HG02981 (cell line): Measurements from ENCODE around the gene CAMTA1.

Source experiments
- ATAC-seq: cut with Tn5 transposase; IDR thresholded peaks from one replicate; pipeline ENCODE4 v1.9.1; 2021; ENCODE audit warnings: mild to moderate bottlenecking, moderate library complexity; ENCODE audit not compliant: unreplicated experiment

Gene CAMTA1

DNA sequence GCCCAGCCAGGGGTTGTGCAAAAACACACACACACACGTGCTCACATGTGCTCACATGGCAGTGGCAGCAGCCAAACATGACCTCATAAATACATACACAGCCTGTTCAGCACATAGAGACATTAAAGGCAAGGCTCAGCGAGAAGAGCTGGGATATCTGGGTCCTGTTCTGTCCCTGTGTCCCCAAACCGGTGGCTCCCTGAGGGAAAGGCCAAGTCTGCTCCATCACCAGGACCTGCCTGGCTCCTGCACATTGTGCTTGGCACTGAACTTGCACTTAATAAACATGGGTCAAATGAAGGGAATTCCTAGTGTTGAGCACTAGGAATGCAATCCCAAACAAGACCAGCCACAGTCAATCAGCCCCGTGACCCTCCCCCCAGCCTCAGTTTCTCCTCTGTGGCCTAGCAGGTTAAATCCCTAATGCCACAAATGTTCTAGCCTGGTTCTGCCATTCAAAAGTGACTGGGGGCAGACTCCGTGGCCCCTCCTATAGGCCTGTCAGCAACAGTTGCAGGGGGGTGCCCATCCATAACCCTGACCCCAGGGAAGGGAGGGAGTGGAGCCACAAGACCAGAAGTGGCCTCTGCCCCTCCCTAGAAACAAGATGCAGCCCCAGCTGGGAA lies 825.0 kb downstream of the CAMTA1 start:
- ATAC-seq = no peak

DNA sequence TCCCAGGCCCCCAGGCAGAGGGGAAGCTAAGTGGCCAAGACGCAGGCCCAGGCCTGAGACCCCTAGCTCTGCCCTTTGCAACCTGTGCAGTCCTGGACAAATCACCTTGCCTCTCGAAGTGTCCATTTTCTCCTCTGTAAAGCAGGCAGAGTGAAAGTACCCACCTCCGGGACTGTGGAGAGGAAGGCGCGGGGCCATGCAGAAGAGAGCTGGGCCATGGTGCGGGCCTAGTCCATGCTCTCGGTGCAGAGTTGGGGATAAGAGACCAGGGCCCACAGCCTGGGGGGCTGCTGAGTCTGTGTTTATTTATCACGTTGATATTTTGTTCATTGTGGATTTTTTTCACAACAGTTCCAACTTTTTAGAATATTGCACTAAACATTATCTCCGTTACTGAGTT lies 825.7 kb downstream of the CAMTA1 start:
- no peak for ATAC-seq

- no peak for ATAC-seq
Observed at GRCh38 chr1:7611421-7612010, 826.3 kb downstream of the CAMTA1 start.

DNA sequence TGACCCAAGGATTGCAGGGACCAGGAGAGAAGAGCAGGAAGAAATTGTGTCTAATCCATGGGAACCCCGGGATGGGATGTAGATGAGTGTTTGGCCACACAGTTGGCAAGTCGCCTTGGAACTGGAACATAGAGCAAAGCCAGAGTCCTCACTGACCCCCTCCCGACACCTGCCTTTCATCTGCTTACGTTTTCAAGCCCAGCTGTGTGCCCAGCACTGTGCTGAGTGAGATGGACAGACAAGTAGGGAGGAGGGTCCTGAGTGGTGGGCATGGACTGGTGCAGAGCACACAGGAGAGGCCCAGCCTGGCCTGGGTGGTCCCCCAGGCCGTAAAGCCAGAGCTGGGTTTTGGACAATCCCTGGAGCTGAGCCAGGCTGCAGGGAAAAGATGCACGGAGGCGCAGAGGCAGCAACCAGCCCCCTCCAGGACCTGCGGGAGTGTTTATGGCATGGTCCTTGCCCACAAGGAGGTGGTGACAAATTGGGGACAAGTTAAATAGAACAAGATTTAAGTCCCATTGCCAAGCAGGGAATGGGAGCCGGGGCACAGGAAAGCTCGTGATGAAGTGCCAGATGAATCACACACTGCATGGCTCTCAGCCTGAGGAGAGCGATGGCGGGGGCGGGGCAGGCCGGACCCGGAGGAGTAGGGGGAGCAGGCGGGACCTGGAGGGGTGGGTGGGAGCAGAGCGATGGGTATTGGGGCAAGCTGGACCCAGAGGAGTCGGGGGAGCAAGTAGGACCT lies 828.0 kb downstream of the CAMTA1 start:
- no peak for ATAC-seq

DNA sequence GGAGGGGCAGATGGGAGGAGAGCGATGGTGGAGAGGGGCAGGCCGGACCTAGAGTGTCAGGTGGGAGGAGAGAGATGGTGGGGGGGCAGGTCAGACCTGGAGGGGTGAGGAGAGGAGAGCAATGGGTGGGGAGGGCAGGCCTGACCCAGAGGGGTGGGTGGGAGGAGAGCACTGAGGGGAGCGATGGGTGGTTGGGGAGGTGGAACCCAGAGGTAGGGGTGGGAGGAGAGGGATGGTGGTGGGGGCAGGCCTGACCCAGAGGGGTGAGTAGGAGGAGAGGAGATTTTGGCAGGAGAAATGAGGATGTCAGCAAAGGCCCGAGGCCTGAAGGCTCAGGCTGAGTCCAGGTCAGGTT lies 828.6 kb downstream of the CAMTA1 start:
- no peak for ATAC-seq

GRCh38 chr1:7614576-7615074 lies 829.4 kb downstream of the CAMTA1 start:
- no peak for ATAC-seq

DNA sequence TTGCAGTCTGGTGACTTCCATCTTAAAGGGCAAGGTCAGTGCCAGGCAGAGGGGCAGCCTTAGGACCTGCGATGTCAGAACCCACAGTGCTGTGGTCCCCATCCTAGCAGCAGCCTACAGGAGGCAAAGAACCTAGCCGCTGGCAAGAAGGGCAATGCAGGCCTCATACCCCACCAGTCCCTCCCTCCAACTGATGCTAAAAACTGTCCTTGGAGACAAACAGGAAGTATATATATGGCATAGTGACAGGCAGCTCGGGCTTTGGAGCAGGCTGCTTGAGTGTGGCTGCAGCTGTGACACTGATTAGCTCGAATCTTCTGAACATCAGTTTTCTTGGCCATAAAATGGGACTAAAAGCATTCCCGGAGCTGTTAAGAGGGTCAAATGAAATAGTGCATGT lies 829.9 kb downstream of the CAMTA1 start:
- ATAC-seq = no peak

DNA sequence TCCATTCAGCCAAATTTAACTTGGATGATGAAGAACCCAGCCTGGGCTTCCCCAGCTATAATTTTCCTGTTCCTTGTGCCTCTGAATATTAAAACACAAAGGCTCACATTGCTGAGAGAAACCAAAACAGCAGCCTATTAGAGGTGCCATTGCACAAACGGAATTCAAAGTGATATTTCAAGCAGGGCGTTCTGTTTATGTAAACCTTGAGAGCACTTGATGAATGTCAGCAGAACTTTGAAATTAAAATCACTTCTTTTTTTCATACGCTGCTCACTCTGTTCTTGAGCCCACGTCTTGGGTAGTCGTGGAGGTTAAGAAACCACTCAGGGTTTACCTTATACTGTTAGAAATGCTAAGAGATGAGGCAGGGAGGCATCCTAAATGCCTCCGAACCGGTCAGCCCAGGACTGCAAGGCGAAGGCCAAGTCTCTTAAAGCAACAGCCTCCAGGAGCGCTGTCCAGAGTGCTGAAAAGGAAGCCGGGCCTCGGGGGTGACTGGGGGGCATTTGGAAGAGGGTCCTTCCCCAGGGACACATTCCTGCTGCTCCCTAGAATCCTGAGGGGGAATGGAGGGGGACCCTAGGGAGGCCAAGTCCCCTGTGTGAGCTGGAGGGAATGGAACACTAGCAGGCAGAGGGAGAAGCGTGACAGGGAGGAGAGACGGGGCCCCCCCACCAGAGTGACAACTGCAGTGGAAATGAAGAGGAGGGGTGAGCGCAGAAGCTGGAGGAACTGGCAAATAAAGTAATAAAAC lies 831.0 kb downstream of the CAMTA1 start:
- ATAC-seq = no peak

- ATAC-seq = no peak
Observed at GRCh38 chr1:7616953-7617352, 831.7 kb downstream of the CAMTA1 start.

DNA sequence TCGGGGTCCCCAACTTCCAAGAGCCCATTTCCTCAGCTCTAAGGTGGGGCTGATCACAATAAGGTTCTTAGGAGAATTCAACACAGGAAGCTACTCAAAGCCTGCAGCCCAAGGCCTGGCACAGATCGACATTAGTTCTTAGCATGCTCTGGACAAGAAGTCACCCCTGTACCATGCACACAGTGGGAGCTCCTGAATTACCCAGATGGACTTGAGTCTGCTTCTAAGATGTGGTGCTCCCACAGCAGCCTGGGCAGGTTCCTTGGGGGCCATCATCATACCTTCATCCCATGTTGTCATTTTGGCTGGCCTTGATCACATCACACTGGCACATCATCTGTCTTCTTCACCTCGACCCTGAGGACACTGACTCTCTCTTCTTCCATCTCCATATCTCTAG lies 832.6 kb downstream of the CAMTA1 start:
- ATAC-seq = no peak

DNA sequence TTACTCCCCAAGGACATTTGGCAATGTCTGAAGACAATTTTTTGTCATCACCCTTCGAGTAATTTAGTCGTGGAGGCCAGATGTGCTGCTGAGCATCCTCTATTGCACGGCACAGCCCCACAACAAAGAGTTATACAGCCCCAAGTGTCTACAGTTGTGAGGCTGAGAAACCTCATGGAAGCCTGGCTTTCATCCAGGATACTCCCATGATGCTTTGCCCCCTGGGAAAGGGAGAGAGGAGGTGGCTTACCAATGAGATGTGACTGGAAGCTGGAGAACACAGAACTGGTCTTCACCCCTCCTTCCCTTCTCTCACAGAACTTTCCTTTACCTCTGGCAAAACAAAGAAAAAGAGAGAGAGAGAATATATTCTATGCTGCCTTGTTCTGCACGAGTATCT lies 834.9 kb downstream of the CAMTA1 start:
- no peak for ATAC-seq

DNA sequence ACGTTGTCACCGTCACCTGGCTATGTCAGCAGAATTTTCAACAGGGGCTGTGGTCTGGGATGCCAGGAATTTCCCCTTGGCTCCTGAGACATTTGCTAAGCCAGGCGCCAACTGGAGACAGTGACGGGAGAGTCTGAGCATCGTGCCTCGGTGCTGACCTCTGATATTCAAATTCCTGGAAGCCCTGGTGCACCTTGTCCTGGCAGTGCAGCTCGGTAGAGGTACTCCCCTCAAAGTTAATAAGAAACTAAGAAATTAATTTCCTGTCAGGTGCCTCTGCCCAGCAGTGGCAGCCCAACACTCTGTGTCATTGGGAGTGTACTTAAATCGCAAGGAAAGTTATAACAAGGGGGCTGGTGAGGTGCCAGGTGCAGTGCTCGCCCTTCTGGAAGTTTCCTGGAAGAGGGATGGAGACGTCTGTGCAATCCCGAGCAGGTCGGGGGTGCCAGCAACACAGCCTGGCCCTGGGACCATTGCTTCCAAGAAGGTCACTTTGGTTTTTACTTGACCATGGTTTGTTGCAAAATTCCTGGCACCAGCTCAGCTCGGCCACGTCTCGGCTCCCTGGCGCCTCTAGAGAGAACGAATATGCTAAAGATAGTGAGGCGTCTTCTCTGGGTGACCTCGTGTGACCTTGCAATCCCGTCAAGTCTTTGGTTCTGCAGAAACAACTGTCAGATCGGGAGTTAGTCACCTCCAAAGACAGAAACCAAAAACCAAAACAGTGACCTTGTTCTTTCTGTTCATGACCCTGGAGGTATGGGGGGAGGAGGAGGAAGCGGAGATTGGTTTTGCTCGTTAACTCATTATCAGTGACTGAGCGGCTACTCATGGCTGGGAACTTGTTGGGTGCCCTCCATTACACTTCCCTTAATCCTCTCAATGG lies 836.3 kb downstream of the CAMTA1 start:
- ATAC-seq = no peak

GRCh38 chr1:7623842-7624241 lies 838.6 kb downstream of the CAMTA1 start:
- no peak for ATAC-seq

DNA sequence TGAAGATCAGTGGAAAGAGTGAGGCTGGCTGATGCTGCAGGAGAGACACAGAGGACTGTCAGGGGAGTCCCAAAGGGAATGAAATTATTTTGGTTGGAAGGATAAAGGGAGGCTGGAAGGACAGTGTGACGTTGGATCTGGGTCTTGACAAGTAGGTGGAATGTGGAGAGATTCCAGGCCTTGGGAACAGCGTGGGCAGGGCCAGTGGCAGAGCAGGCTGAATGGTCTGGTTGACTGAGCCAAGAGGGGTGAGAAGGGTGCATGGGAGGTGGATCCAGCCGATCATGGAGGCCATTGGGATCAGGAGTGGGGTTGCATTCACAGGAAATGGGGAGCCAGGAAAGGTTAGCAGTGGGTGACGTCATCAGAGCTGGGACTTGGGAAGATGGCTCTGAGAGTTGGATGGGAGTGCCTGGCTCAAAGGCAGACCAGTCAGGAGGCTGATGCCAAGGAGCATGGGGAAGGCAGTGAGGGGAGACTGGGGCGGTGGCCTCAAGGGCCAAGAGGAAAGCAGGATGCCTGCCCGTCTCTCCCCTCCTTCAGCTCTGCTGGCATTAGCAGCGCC lies 839.6 kb downstream of the CAMTA1 start:
- no peak for ATAC-seq

GRCh38 chr1:7625401-7625800 lies 840.1 kb downstream of the CAMTA1 start:
- ATAC-seq = no peak

DNA sequence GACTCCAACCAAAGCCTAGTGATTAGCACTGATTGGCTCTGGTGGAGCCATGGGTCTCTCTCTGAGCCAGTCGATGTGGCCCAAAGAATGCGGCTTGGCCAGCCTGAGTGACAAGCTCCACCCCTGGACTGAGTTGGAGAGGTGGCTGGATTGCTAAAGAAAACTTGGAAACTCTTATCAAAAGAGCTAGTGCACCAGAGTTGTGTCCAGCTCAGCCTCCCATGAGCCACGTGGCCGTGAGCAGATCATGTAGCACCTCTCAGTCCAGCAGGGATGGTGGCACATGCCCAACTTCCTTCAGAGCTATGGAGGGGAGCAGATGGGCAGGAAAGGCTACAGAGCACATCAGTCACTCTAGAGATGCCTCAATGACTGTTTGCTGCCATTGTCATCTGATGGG lies 843.0 kb downstream of the CAMTA1 start:
- no peak for ATAC-seq

DNA sequence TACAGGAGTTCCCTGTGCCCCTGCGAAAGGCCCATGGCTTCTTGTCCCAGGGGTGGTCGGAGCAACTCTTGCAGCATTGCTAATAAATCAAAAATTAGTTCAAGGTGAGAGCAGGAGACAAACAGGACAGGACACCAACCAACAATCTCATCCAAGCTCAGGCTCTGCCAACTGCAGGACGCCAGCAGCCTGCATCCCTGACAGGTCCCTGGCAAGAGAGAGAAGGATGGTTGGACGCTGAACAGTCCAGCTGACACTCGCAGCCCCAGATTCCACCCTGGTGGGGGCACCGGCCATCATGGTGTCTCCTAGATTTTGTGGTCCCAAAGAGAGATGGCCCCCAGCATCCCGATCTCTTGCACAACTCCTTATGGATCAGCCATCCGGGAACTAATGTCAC lies 843.8 kb downstream of the CAMTA1 start:
- ATAC-seq = no peak

GRCh38 chr1:7629465-7630195 lies 844.4 kb downstream of the CAMTA1 start:
- no peak for ATAC-seq

- no peak for ATAC-seq
Observed at GRCh38 chr1:7630378-7630777, 845.1 kb downstream of the CAMTA1 start.

DNA sequence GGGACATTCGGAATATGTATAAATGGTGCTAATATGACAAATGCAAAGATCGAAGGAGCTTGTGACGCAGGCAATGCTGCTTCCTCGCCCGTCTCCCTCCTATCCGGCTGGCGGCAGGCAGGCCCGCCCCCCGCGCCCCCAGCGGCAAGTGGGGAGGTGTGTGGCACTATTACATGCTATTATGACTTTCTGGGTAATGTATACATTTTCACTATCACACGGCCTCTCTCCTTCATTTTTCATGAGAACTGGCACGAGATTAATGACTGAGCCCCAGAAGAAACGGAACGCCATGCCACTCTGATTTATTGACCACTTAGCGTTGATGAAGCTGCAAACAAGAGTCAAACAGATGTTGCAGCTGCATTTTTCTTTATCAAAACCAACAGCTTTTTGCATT lies 846.9 kb downstream of the CAMTA1 start:
- no peak for ATAC-seq
